PFSK-1 (cell line): ENCODE measurements around the gene KMT2B.

ENCODE experiments used
- POLR2AphosphoS5 ChIP-seq: IDR thresholded peaks from 2 replicates; pipeline ENCODE4 v1.6.1; 2012; ENCODE audit warnings: low read depth, mild to moderate bottlenecking, control low read depth, low read length, moderate library complexity
- TAF1 ChIP-seq: IDR thresholded peaks from 2 replicates; pipeline ENCODE4 v1.6.1; 2012; ENCODE audit warnings: low read length, control low read depth, borderline replicate concordance; ENCODE audit not compliant: insufficient read depth

GRCh38 chr19:35753634-35754369, 36.0 kb downstream of the KMT2B start:
- no peak for TF ChIP-seq POLR2AphosphoS5
- no peak for TF ChIP-seq TAF1
